ENCODE results near the gene FAM171A1.

DNA sequence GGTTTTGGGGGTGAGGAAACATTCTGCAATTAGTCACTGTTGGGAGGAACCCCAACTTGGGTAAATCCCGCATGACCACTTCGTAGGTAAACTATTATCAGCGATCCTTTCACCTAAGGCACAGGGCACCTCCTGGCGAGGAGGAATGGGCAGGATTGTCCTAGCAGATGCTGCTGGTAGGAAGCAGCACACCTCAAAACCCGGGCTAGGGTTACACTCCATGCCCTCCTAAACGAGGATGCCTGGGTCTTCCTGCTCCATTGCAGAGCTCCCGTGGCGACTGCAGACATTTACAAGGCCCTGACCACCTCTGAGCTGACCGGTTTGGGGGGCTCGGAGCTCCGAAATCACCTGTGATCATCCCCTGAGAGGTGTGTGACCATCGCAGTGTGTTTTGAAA is 92.3 kb downstream of the FAM171A1 start:
- TF ChIP-seq, protein P1, sequence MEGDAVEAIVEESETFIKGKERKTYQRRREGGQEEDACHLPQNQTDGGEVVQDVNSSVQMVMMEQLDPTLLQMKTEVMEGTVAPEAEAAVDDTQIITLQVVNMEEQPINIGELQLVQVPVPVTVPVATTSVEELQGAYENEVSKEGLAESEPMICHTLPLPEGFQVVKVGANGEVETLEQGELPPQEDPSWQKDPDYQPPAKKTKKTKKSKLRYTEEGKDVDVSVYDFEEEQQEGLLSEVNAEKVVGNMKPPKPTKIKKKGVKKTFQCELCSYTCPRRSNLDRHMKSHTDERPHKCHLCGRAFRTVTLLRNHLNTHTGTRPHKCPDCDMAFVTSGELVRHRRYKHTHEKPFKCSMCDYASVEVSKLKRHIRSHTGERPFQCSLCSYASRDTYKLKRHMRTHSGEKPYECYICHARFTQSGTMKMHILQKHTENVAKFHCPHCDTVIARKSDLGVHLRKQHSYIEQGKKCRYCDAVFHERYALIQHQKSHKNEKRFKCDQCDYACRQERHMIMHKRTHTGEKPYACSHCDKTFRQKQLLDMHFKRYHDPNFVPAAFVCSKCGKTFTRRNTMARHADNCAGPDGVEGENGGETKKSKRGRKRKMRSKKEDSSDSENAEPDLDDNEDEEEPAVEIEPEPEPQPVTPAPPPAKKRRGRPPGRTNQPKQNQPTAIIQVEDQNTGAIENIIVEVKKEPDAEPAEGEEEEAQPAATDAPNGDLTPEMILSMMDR (IDR thresholded peaks at IDR 0.05) = no peak
- TF ChIP-seq POLR2A (IDR thresholded peaks at IDR 0.05) = no peak

All from body of pancreas (tissue), 4 donors.